T-helper 2 cell treated with Interferon-gamma antibody and Interleukin-4, amounts not matched to agents 5 μg/mL and 100 μg/mL, for 36 hours (primary cell): ENCODE measurements around the gene OR2T29.
"Not testable (repeated sequence)": the region's sequence is repeated elsewhere in the genome, so short reads cannot be mapped to it uniquely, and the experiment has no call there.

Source experiments
- DNase-seq: peaks from one replicate; pipeline ENCODE4 v3.0.0; 2021; ENCODE audit warnings: low spot score
- H3K27ac Mint-ChIP-seq: one replicate; pipeline ENCODE4 v1.8.0; 2021; ENCODE audit warnings: mild to moderate bottlenecking, mixed read lengths
- H3K27me3 Mint-ChIP-seq: one replicate; pipeline ENCODE4 v1.8.0; 2021; ENCODE audit warnings: low read depth, mixed read lengths
- H3K36me3 Mint-ChIP-seq: one replicate; pipeline ENCODE4 v1.8.0; 2021; ENCODE audit warnings: low read depth, mixed read lengths
- H3K4me1 Mint-ChIP-seq: one replicate; pipeline ENCODE4 v1.8.0; 2021; ENCODE audit warnings: low read depth, mixed read lengths
- H3K4me3 Mint-ChIP-seq: one replicate; pipeline ENCODE4 v1.8.0; 2022; ENCODE audit warnings: mild to moderate bottlenecking, moderate library complexity, mixed read lengths
- H3K9me3 Mint-ChIP-seq: one replicate; pipeline ENCODE4 v1.8.0; 2021; ENCODE audit warnings: mixed read lengths

Gene OR2T29, protein sequence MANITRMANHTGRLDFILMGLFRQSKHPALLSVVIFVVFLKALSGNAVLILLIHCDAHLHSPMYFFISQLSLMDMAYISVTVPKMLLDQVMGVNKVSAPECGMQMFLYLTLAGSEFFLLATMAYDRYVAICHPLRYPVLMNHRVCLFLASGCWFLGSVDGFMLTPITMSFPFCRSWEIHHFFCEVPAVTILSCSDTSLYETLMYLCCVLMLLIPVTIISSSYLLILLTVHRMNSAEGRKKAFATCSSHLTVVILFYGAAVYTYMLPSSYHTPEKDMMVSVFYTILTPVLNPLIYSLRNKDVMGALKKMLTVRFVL

GRCh38 chr1:248562672-248563071 is at the start of gene OR2T29:
Gene OR2T29, minus strand, starts transcription at chr1:248562772. Its CDS starts 3,281 bp downstream, at chr1:248559491.
- H3K36me3 Mint-ChIP-seq, H3K27ac Mint-ChIP-seq, H3K4me3 Mint-ChIP-seq, H3K27me3 Mint-ChIP-seq, DNase-seq, H3K4me1 Mint-ChIP-seq, H3K9me3 Mint-ChIP-seq: not testable (repeated sequence)

- H3K27ac Mint-ChIP-seq: no peak overlapping the region
- no peak for DNase-seq
- H3K4me1 Mint-ChIP-seq: peaks cover 8% of the 10 kb centered on the region
- H3K4me3 Mint-ChIP-seq: no peak overlapping the region
- no peaks in the 10 kb centered on the region for H3K36me3 Mint-ChIP-seq
- no peaks in the 10 kb centered on the region for H3K9me3 Mint-ChIP-seq
- no peaks in the 10 kb centered on the region for H3K27me3 Mint-ChIP-seq
These were observed 49.4 kb upstream of the OR2T29 start for GRCh38 chr1:248611883-248612414.

- peaks cover 8% of the 10 kb centered on the region for H3K4me1 Mint-ChIP-seq
- no peak for DNase-seq
- H3K27me3 Mint-ChIP-seq: no peaks in the 10 kb centered on the region
- no peaks in the 10 kb centered on the region for H3K9me3 Mint-ChIP-seq
- no peak overlapping the region for H3K4me3 Mint-ChIP-seq
- H3K27ac Mint-ChIP-seq: no peak overlapping the region
- no peaks in the 10 kb centered on the region for H3K36me3 Mint-ChIP-seq
These were observed 47.7 kb upstream of the OR2T29 start for GRCh38 chr1:248610301-248610700.

DNA sequence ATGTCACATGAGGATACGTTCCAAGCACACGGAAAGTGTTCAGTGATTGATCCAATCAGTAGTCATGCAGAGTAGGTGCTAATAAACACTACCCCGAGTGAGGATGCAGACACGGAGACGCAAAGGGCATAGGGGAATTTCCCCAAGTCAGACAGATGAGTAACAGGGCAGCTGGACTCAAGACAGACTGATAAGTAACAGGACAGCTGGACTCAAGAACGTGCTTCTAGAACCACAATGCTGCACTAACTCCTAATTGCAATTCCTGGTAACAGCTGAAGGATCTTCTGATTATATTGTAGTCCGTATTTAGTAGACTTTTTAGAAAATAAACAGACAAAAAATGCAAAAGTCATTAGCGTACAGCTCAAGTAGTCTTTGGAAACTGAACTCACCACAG is 36.8 kb upstream of the OR2T29 start:
- H3K27me3 Mint-ChIP-seq: no peaks in the 10 kb centered on the region
- H3K9me3 Mint-ChIP-seq: no peaks in the 10 kb centered on the region
- no peaks in the 10 kb centered on the region for H3K36me3 Mint-ChIP-seq
- no peak overlapping the region for H3K27ac Mint-ChIP-seq
- no peak for DNase-seq
- no peak overlapping the region for H3K4me3 Mint-ChIP-seq
- peaks cover 4% of the 10 kb centered on the region for H3K4me1 Mint-ChIP-seq

- Mint-ChIP-seq H3K27ac (no peak within 1 kb of the TSS), H3K36me3 (no peaks in the 10 kb centered on the region), H3K27me3 (no peaks in the 10 kb centered on the region)
These were observed 35.0 kb upstream of the OR2T29 start, which contains the start of gene OR2T10 for GRCh38 chr1:248597589-248597988. Gene OR2T10, minus strand, starts transcription at chr1:248597700. Its CDS starts 3,932 bp downstream, at chr1:248593768.

GRCh38 chr1:248596615-248597014 is 34.0 kb upstream of the OR2T29 start:
- no peak overlapping the region for H3K27ac Mint-ChIP-seq
- DNase-seq: no peak
- H3K36me3 Mint-ChIP-seq: no peaks in the 10 kb centered on the region
- H3K9me3 Mint-ChIP-seq: no peaks in the 10 kb centered on the region
- no peaks in the 10 kb centered on the region for H3K27me3 Mint-ChIP-seq
- H3K4me3 Mint-ChIP-seq: no peak overlapping the region
- H3K4me1 Mint-ChIP-seq: peaks cover 4% of the 10 kb centered on the region

More at GRCh38 chr1:248597589-248597988, 35.0 kb upstream of the OR2T29 start, which contains the start of gene OR2T10:
- Mint-ChIP-seq H3K9me3 (no peaks in the 10 kb centered on the region), H3K4me3 (no peak within 1 kb of the TSS), H3K4me1 (peaks cover 4% of the 10 kb centered on the region)
- no peak for DNase-seq

DNA sequence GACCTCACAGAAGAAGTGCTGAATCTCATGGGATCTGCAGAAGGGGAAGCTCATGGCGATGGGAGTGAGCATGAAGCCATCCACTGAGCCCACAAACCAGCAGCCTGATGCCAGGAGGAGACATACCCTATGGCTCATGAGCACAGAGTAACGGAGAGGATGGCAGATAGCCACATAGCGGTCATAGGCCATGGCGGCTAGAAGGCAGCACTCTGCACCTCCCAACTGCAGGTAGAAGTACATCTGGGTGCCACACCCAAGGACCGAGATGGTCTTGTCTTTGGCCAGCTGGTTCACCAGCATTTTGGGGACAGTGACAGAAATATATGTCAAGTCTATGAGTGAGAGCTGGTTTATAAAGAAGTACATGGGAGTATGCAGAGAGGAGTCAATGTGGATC is 30.7 kb upstream of the OR2T29 start:
- H3K9me3 Mint-ChIP-seq: no peaks in the 10 kb centered on the region
- no peak for DNase-seq
- no peak overlapping the region for H3K4me3 Mint-ChIP-seq

GRCh38 chr1:248592655-248593054 is 30.1 kb upstream of the OR2T29 start:
- Mint-ChIP-seq H3K9me3 (no peaks in the 10 kb centered on the region), H3K4me3 (no peak overlapping the region), H3K4me1 (peaks cover 4% of the 10 kb centered on the region), H3K27me3 (no peaks in the 10 kb centered on the region), H3K27ac (no peak overlapping the region), H3K36me3 (no peaks in the 10 kb centered on the region)
- DNase-seq: no peak

More for the DNA sequence above, 30.7 kb upstream of the OR2T29 start:
- no peaks in the 10 kb centered on the region for H3K27me3 Mint-ChIP-seq
- no peak overlapping the region for H3K27ac Mint-ChIP-seq
- no peaks in the 10 kb centered on the region for H3K36me3 Mint-ChIP-seq
- peaks cover 4% of the 10 kb centered on the region for H3K4me1 Mint-ChIP-seq

- no peaks in the 10 kb centered on the region for H3K27me3 Mint-ChIP-seq
- peaks cover 5% of the 10 kb centered on the region for H3K4me1 Mint-ChIP-seq
- no peaks in the 10 kb centered on the region for H3K9me3 Mint-ChIP-seq
- no peak overlapping the region for H3K4me3 Mint-ChIP-seq
- H3K36me3 Mint-ChIP-seq: no peaks in the 10 kb centered on the region
- DNase-seq: no peak
- no peak overlapping the region for H3K27ac Mint-ChIP-seq
These were observed 27.5 kb upstream of the OR2T29 start for GRCh38 chr1:248590055-248590454.

- H3K27ac Mint-ChIP-seq: no peak overlapping the region
- DNase-seq: no peak
- H3K27me3 Mint-ChIP-seq: no peaks in the 10 kb centered on the region
- no peaks in the 10 kb centered on the region for H3K36me3 Mint-ChIP-seq
- H3K4me1 Mint-ChIP-seq: peaks cover 9% of the 10 kb centered on the region
- H3K9me3 Mint-ChIP-seq: no peaks in the 10 kb centered on the region
- no peak overlapping the region for H3K4me3 Mint-ChIP-seq
These were observed 26.8 kb upstream of the OR2T29 start for GRCh38 chr1:248589334-248589733.

DNA sequence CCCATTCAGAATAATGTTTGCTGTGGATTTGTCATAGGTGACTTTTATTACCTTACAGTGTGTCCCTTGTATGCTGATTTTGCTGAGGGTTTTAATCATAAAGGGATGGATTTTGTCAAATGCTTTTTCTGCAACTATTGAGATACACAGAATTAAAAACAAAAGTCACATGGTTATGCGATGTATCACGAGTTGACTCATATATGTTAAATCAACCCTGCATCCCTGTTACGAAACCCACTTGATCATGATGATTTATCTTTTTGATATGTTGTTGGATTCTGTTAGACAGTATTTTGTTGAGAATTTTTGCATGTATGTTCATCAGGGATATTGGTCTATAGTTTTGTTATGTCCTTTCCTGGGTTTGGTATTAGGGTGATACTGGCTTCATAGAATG is 22.7 kb upstream of the OR2T29 start:
- no peak for DNase-seq
- Mint-ChIP-seq H3K36me3 (no peaks in the 10 kb centered on the region), H3K27ac (no peak overlapping the region), H3K27me3 (no peaks in the 10 kb centered on the region), H3K4me1 (peaks cover 11% of the 10 kb centered on the region), H3K4me3 (no peak overlapping the region), H3K9me3 (no peaks in the 10 kb centered on the region)

DNA sequence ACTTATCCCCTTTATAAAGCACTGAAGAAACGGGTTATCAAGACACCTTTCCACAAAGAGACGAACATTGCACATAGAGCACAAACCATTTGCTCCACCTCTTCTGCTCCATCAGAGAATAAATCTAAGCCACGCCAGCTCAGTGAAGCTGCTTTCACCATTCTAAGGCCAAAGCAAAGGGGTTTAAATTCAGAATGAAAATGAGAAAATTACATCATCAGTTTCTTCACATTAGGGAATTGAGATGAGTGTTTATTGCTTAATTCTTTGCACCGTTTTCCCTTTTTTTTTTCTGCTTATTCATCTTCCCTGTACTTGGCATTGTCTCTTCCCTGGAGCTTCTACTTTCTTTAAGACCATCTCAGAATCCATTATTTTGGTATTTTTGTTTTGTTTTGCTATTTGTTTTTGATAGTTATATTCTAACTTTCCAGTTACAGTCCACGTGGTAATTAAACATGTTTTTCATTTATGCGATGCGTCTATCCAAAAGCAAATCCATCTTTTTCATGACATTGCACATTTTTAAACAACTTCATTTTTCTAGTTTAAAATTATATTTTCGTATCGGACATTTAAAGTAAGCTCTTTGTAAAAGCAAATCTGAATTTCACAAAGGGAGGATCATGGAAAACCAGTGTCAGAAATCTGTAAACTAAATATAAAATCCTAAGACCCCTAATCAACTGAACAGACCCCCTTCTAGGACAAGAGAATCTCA is 13.8 kb upstream of the OR2T29 start:
- Mint-ChIP-seq H3K9me3 (peaks cover 5% of the 10 kb centered on the region), H3K4me3 (no peak overlapping the region), H3K4me1 (peaks cover 8% of the 10 kb centered on the region), H3K27me3 (peaks cover 2% of the 10 kb centered on the region), H3K36me3 (no peaks in the 10 kb centered on the region), H3K27ac (no peak overlapping the region)
- no peak for DNase-seq

- not testable (repeated sequence) for H3K4me3 Mint-ChIP-seq, DNase-seq, H3K27ac Mint-ChIP-seq, H3K4me1 Mint-ChIP-seq, H3K36me3 Mint-ChIP-seq, H3K27me3 Mint-ChIP-seq, H3K9me3 Mint-ChIP-seq
These were observed 12.1 kb upstream of the OR2T29 start, which contains the start of gene OR2T34 for GRCh38 chr1:248574657-248575056. Gene OR2T34, minus strand, starts transcription at chr1:248574757. Its CDS starts 0 bp downstream, at chr1:248574757.

DNA sequence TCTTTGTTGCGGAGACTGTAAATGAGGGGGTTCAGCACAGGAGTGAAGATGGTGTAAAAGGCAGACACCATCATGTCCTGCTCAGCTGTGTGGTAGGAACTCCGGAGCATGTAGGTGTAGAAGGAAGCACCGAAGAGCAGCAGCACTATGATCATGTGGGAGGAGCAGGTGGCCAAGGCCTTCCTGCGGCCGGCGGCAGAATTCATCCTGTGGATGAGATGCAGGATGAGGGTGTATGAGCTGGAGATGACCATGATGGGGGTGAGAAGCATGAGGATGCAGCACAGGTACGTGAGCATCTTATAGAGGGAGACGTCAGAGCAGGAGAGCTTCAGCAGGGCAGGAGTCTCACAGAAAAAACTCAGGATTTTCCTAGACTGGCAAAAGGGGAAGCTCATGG is 11.3 kb upstream of the OR2T29 start:
- H3K9me3 Mint-ChIP-seq, H3K36me3 Mint-ChIP-seq, H3K27ac Mint-ChIP-seq, DNase-seq, H3K4me3 Mint-ChIP-seq, H3K4me1 Mint-ChIP-seq, H3K27me3 Mint-ChIP-seq: not testable (repeated sequence)
